GM12878 (cell line): ENCODE results near the gene CARS2. TPM values are rescaled to one million over a fixed set of nuclear protein-coding genes. Genes with fewer than 3 reads are reported as not detected.

ENCODE experiments used
- ATAC-seq: fragments of 200-7000 bp; cut with Tn5 transposase; 3 replicates; pipeline ENCODE4 v1.9.1; 2020; ENCODE audit warnings: mild to moderate bottlenecking, moderate library complexity
- BruUV-seq: library from RNA; stranded (reverse); fragments of 400-500 nt; replicated peaks from 2 replicates; lab custom pipeline; 2021; lab: Mats Ljungman, UMichigan
- CTCF ChIA-PET: fragments of 300-600 bp; sonication (Branson Sonifier 250); formaldehyde crosslinking; extraction: SDS; loops from one replicate; lab custom pipeline; 2021; ENCODE audit warnings: inconsistent platforms; lab: Yijun Ruan, JAX
- POLR2A ChIA-PET: fragments of 350-600 bp; formaldehyde crosslinking; extraction: SDS; loops from one replicate; lab custom pipeline; 2021; ENCODE audit warnings: inconsistent platforms; lab: Charles Lee
- RAD21 ChIA-PET: fragments of 300-600 bp; sonication (Branson Sonifier 250); formaldehyde crosslinking; loops from one replicate; lab custom pipeline; 2023; ENCODE audit warnings: antibody characterized with exemption; ENCODE audit not compliant: unreplicated experiment; lab: Charles Lee
- SMC1A ChIA-PET: fragments of 300-600 bp; sonication (Branson Sonifier 250); formaldehyde crosslinking; loops from one replicate; lab custom pipeline; 2023; ENCODE audit not compliant: unreplicated experiment, uncharacterized antibody; lab: Charles Lee
- DNase-seq: peaks from one replicate; pipeline ENCODE4 v3.0.0-alpha.2; 2011; ENCODE audit warnings: low read depth, low spot score
- FAIRE-seq: peaks from 3 replicates; lab custom pipeline; 2011; peaks lifted over from hg19 to GRCh38; lab: Jason Lieb, UNC
- H2AFZ ChIP-seq: 2 replicates; pipeline ENCODE4 v1.6.0; 2011; ENCODE audit warnings: low read depth, low read length, control low read depth; ENCODE audit not compliant: control insufficient read depth
- H3K27ac ChIP-seq: 2 replicates; pipeline ENCODE4 v1.5.1; 2011; ENCODE audit warnings: control low read depth; ENCODE audit not compliant: control insufficient read depth, insufficient read depth
- H3K27me3 ChIP-seq, 2 experiments: replicated peaks in 1 of 2; 2 replicates each; pipeline versions ENCODE4 v1.6.0 to v1.6.1; 2011; ENCODE audit warnings: low read length in 1 of 2; ENCODE audit not compliant: control insufficient read depth in 2 of 2, insufficient read depth in 2 of 2
- H3K36me3 ChIP-seq, 2 experiments: 2 replicates each; pipeline ENCODE4 v1.5.1; 2011; ENCODE audit warnings: low read length in 1 of 2; ENCODE audit not compliant: control insufficient read depth in 2 of 2, insufficient read depth in 2 of 2
- H3K4me1 ChIP-seq: 2 replicates; pipeline ENCODE4 v1.6.1; 2011; ENCODE audit warnings: mild to moderate bottlenecking, low read length, moderate library complexity, mixed read lengths; ENCODE audit not compliant: control insufficient read depth, insufficient read depth
- H3K4me2 ChIP-seq: 2 replicates; pipeline ENCODE4 v1.6.0; 2011; ENCODE audit warnings: control low read depth; ENCODE audit not compliant: control insufficient read depth, insufficient read depth
- H3K4me3 ChIP-seq: fragments of 200-600 bp; sonication (generic); 2 replicates; pipeline ENCODE4 v1.5.1; 2016
- H3K79me2 ChIP-seq: 2 replicates; pipeline ENCODE4 v1.6.0; 2011; ENCODE audit warnings: low read length; ENCODE audit not compliant: control insufficient read depth, insufficient read depth
- H3K9ac ChIP-seq: 2 replicates; pipeline ENCODE4 v1.8.0; 2011; ENCODE audit warnings: low read length, control low read depth, mixed read lengths; ENCODE audit not compliant: control insufficient read depth, insufficient read depth
- H3K9me3 ChIP-seq: replicated peaks from 3 replicates; pipeline ENCODE4 v1.5.1; 2011; ENCODE audit warnings: mild to moderate bottlenecking, low read length; ENCODE audit not compliant: control insufficient read depth, insufficient read depth
- H4K20me1 ChIP-seq: 2 replicates; pipeline ENCODE4 v1.6.0; 2011; ENCODE audit not compliant: control insufficient read depth, insufficient read depth
- ATF2 ChIP-seq: IDR thresholded peaks from 2 replicates; pipeline ENCODE4 v1.6.1; 2012; ENCODE audit warnings: low read length, inconsistent platforms
- NFYB ChIP-seq: IDR thresholded peaks from 2 replicates; pipeline ENCODE4 v1.6.1; 2011; ENCODE audit warnings: low read depth, mild to moderate bottlenecking, low read length, improper control_type of control experiment, moderate library complexity; ENCODE audit not compliant: insufficient read depth
- RAD21 ChIP-seq: IDR thresholded peaks from 2 replicates; pipeline ENCODE4 v1.6.1; 2011; ENCODE audit warnings: mild to moderate bottlenecking, low read depth, low read length, moderate library complexity; ENCODE audit not compliant: insufficient read depth
- STAT1 ChIP-seq: fragments of 450-650 bp; conservative IDR thresholded peaks from 2 replicates; pipeline ENCODE4 v1.6.1; 2014; ENCODE audit warnings: antibody characterized with exemption, mild to moderate bottlenecking
- USF1 ChIP-seq: IDR thresholded peaks from 2 replicates; pipeline ENCODE4 v1.6.1; 2011; ENCODE audit warnings: borderline replicate concordance, low read depth, mild to moderate bottlenecking, moderate library complexity, mixed read lengths, low read length; ENCODE audit not compliant: insufficient read depth; ENCODE audit errors: extremely low read length
- WRNIP1 ChIP-seq: IDR thresholded peaks from 2 replicates; pipeline ENCODE4 v1.6.1; 2011; ENCODE audit warnings: low read depth, low read length, improper control_type of control experiment, borderline replicate concordance
- ZNF592 ChIP-seq: fragments of 450-650 bp; IDR thresholded peaks from 2 replicates; pipeline ENCODE4 v1.6.1; 2017; ENCODE audit warnings: mild to moderate bottlenecking, moderate library complexity
- ZNF622 ChIP-seq: fragments of 450-650 bp; IDR thresholded peaks from 2 replicates; pipeline ENCODE4 v1.6.1; 2017; ENCODE audit warnings: mild to moderate bottlenecking, inconsistent platforms
- WGBS: methylation state at CpG from one replicate; pipeline ENCODE4 v1.1.6; 2016; ENCODE audit warnings: low lambda C conversion rate; ENCODE audit not compliant: insufficient replicate concordance, insufficient coverage; ENCODE audit errors: missing lambda C conversion rate; 5-methylcytosine and 5-hydroxymethylcytosine counted together
- in situ Hi-C: fragments of 300-500 bp; cut with MboI; formaldehyde crosslinking; loops from 9 replicates; pipeline ENCODE4 v1.14.3; 2018; ENCODE audit warnings: mixed read lengths
- intact Hi-C: fragments of 100-400 bp; cut with micrococcal nuclease; formaldehyde crosslinking; loops from one replicate; pipeline ENCODE4 v1.14.2; 2022; ENCODE audit not compliant: unreplicated experiment
- polyA plus RNA-seq, 11 experiments: library from polyadenylated mRNA; depleted of rRNA in 4 of 11; unstranded in 6 of 11; stranded (reverse) in 5 of 11; fragments of >200 nt; fragmentation: Nextera tagmentation in 4 of 11; fragmentation: Illumina TruSeq in 1 of 11; extraction: Ambion mirVana in 4 of 11; extraction: Trizol in 1 of 11; gene quantifications; 1 replicate in 1 of 11; 2 replicates in 10 of 11; pipeline versions ENCODE4 v1.2.1 to v1.2.3, GENCODE V29; 2011 to 2016; ENCODE audit warnings: inconsistent platforms in 2 of 11, missing spikeins in 2 of 11, low read depth in 1 of 11
- total RNA-seq, 4 experiments: library from RNA; depleted of rRNA in 3 of 4; stranded (reverse); fragments of >200 nt in 3 of 4; fragmentation: Illumina TruSeq in 1 of 4; extraction: Trizol in 1 of 4; gene quantifications; 2 replicates each; pipeline versions ENCODE4 v1.2.1 to v1.2.3, GENCODE V29; 2013 to 2021

The CARS2 gene
- total and polyA plus RNA-seq, 10 of the 15 experiments (the other 5 are each of a cell fraction or from before 2014, with no cell fraction given), result 4.2 to 101 (median 61.5) TPM

- TF ChIP-seq USF1 (no peak), RAD21 (no peak), ZNF622 (no peak), ATF2 (no peak)
Observed at GRCh38 chr13:110734561-110734960, 28.6 kb upstream of the CARS2 start (continued).

GRCh38 chr13:110731072-110731471, 25.2 kb upstream of the CARS2 start:
- TF ChIP-seq WRNIP1, result no peak
- no peak for TF ChIP-seq ZNF592
- no peak for TF ChIP-seq NFYB
- TF ChIP-seq STAT1, result no peak
- Histone ChIP-seq H3K9me3 (no peaks in the 10 kb centered on the region; the same call in 2 of the 3 replicates), H2AFZ (no peak overlapping the region), H3K79me2 (no peaks in the 10 kb centered on the region), H3K27me3 (no peaks in the 10 kb centered on the region), H3K9ac (no peak overlapping the region), H3K4me2 (no peak overlapping the region), H3K4me3 (no peak overlapping the region), H4K20me1 (no peaks in the 10 kb centered on the region), H3K36me3 (no peaks in the 10 kb centered on the region), H3K27ac (no peak overlapping the region), H3K4me1 (peaks cover 7% of the 10 kb centered on the region; the same call in 1 of the 2 replicates)
- RAD21 ChIA-PET, result no interaction called here
- FAIRE-seq (no peak), DNase-seq (no peak), ATAC-seq (no peak)
- POLR2A ChIA-PET, result no interaction called here
- BruUV-seq, result no TSS peak
- 91% methylated on average over 3 of the region's 3 CpGs for WGBS
- SMC1A ChIA-PET, result no interaction called here
- intact Hi-C loops (no loop called here), in situ Hi-C loops (no loop called here)
- CTCF ChIA-PET, result no interaction called here
